Measurements from ENCODE around the gene PRKCB. TPM values are rescaled to one million over a fixed set of nuclear protein-coding genes. Genes with fewer than 3 reads are reported as not detected.

Gene PRKCB
- total RNA-seq, 4 donors from 2014 or later, result 7.4 to 21.6 (median 12.9) TPM

DNA sequence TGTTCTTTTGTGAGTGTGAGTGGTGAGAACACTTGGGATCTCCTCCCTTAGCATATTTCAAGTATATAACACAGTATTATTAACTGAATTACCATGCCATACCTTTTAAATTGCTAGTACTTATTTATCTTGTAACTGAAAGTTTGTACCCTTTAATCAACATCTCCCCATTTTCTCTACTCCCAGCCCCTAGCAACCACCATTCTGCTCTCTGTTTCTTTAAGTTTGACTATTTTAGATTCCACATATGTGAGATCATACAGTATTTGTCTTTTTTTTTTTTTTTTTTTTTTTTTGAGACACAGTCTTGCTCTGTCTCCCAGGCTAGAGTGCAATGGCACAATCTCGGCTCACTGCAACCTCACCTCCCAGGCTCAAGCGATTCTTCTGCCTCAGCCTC, 302.8 kb downstream of the PRKCB start:
- no peak overlapping the region for H3K4me3 ChIP-seq (ENCODE audit: low read depth, poor library complexity, severe bottlenecking)
- no peak for DNase-seq (ENCODE audit: low spot score in 2 of 2)
- 23 to 73% methylated on average over 2 of the region's 2 CpGs for WGBS, 2 donors
- intact Hi-C loops (cut with DNase I; ENCODE audit: low total_unique reads), result no loop called here
- TF ChIP-seq, protein P1, sequence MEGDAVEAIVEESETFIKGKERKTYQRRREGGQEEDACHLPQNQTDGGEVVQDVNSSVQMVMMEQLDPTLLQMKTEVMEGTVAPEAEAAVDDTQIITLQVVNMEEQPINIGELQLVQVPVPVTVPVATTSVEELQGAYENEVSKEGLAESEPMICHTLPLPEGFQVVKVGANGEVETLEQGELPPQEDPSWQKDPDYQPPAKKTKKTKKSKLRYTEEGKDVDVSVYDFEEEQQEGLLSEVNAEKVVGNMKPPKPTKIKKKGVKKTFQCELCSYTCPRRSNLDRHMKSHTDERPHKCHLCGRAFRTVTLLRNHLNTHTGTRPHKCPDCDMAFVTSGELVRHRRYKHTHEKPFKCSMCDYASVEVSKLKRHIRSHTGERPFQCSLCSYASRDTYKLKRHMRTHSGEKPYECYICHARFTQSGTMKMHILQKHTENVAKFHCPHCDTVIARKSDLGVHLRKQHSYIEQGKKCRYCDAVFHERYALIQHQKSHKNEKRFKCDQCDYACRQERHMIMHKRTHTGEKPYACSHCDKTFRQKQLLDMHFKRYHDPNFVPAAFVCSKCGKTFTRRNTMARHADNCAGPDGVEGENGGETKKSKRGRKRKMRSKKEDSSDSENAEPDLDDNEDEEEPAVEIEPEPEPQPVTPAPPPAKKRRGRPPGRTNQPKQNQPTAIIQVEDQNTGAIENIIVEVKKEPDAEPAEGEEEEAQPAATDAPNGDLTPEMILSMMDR (IDR thresholded peaks at IDR 0.05), result no peak
- TF ChIP-seq POLR2A (IDR thresholded peaks at IDR 0.05), result no peak

DNA sequence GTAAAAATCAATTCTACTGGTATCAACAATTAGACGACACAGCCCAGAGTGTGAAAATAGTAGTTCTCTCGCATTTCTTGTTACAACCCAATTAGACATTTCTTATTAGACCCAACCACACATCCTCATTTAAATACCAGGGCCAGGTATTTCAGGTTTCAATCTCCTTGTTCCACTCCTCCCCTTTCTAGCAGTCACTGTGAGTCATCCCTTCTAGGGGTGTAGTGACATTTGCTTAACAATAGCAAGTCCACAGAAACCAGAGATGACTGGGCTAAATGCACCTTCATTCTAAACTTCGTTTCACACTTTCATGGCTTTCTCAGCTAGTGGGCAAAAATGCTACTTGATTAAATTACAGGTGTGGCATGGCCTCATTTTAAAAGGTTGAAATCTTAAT, 303.5 kb downstream of the PRKCB start:
- H3K4me3 ChIP-seq (ENCODE audit: low read depth, poor library complexity, severe bottlenecking), result no peak overlapping the region
- 46 to 52% methylated on average over 3 of the region's 3 CpGs for WGBS, 2 donors
- TF ChIP-seq POLR2A (IDR thresholded peaks at IDR 0.05), result no peak
- TF ChIP-seq, protein P1 (IDR thresholded peaks at IDR 0.05), result no peak
- intact Hi-C loops (cut with DNase I; ENCODE audit: low total_unique reads), result no loop called here
- no peak for DNase-seq (ENCODE audit: low spot score in 2 of 2)

DNA sequence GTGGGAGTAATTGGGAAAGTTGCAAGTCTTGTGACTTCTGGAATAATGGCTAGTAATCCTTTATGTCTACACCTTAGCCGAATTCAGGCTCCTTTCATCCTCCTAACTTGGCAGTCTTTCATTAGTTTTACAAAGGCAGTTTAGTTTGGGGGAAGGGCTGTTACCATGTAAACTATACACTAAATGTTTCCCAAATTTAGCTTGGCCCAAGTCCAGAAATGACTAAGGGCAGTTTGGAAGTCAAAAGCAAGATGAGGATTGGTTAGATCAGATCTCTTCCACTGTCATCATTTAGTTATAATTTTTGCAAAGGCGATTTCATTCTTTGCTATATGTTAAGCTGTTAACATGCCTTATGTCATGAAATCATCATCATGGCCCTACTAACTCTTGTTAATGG, 304.9 kb downstream of the PRKCB start:
- TF ChIP-seq, protein P1 (IDR thresholded peaks at IDR 0.05), result no peak
- no peak for TF ChIP-seq POLR2A (IDR thresholded peaks at IDR 0.05)
- DNase-seq (ENCODE audit: low spot score in 2 of 2), result no peak
- 54 to 57% methylated on average over 2 of the region's 2 CpGs for WGBS, 2 donors
- no peak overlapping the region for H3K4me3 ChIP-seq (ENCODE audit: low read depth, poor library complexity, severe bottlenecking)
- intact Hi-C loops (cut with DNase I; ENCODE audit: low total_unique reads), result loop anchor here (5.0 kb wide), 1 partner anchor 258 kb away; no protein-coding TSS in a partner anchor

DNA sequence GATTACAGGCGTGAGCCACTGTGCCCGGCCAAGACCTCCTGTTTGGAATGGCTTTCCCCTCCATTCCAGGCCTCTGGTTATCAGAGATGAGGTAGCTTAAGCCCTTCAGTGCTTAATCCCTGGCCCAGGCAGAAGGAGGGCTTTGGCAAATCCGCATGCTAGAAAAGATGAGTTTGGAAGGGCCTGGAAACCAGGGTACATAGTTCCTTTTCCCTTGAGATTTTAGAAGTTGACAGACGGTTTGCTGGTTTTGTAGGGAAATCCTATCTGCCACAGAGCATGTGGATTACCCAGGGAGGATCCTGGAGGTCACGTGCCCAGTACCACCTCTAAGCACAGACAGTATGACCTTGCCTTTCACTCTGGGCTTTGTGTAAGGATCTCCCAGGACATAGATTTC, 305.7 kb downstream of the PRKCB start:
- no peak for DNase-seq (ENCODE audit: low spot score in 2 of 2)
- TF ChIP-seq POLR2A (IDR thresholded peaks at IDR 0.05), result no peak
- TF ChIP-seq, protein P1 (IDR thresholded peaks at IDR 0.05), result no peak
- 73 to 95% methylated on average over 5 of the region's 5 CpGs for WGBS, 2 donors
- intact Hi-C loops (cut with DNase I; ENCODE audit: low total_unique reads), result loop anchor here (5.0 kb wide), 1 partner anchor 259 kb away; no protein-coding TSS in a partner anchor
- no peak overlapping the region for H3K4me3 ChIP-seq (ENCODE audit: low read depth, poor library complexity, severe bottlenecking)

DNA sequence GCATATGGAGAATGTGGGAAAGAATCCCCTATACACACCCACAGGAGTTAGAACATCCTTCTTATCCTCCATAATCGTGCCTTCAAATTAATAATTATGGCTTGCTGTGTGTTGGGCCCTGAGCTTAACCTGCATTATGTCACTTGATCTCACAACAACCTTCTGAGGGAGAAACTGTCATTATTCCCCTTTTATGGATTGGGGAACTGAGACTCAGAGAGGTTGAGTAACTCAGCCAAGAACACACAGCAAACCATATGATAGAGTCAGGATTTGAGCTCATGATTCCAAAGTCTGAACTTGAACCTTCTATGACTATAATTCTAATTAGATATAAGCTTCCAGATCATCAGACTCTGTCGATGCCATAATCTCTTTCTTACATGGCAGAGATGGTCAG, 306.1 kb downstream of the PRKCB start:
- no peak overlapping the region for H3K4me3 ChIP-seq (ENCODE audit: low read depth, poor library complexity, severe bottlenecking)
- intact Hi-C loops (cut with DNase I; ENCODE audit: low total_unique reads), result loop anchor here (5.0 kb wide), 1 partner anchor 260 kb away; no protein-coding TSS in a partner anchor
- DNase-seq (ENCODE audit: low spot score in 2 of 2), result no peak
- WGBS, 2 donors, result 78 to 93% methylated on average over 2 of the region's 2 CpGs
- TF ChIP-seq, protein P1 (IDR thresholded peaks at IDR 0.05), result no peak
- no peak for TF ChIP-seq POLR2A (IDR thresholded peaks at IDR 0.05)

DNA sequence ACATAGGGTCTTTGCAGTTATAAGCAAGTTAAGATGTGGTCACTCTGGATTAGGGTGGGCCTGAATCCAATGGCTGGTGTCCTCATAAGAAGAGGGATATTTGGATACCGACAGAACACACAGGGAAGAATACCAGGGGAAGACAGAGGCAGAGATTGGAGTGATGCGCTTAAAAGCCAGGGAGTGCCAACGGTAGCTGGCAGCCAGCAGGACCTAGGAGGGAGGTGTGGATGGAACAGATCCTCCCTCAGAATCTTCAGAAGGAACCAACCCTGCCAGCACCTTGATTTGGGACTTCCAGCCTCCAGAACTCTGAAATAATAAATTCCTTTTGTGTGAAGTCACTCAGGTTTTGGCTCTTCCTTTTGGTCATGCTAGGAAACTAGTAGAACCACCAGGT, 310.1 kb downstream of the PRKCB start:
- TF ChIP-seq POLR2A (IDR thresholded peaks at IDR 0.05), result no peak
- TF ChIP-seq, protein P1 (IDR thresholded peaks at IDR 0.05), result no peak
- no peak for DNase-seq (ENCODE audit: low spot score in 2 of 2)
- WGBS, 2 donors, result 84 to 87% methylated on average over 3 of the region's 3 CpGs
- H3K4me3 ChIP-seq (ENCODE audit: low read depth, poor library complexity, severe bottlenecking), result no peak overlapping the region
- intact Hi-C loops (cut with DNase I; ENCODE audit: low total_unique reads), result no loop called here
